HG03045 (cell line): Measurements from ENCODE around the gene NQO1.
"Not testable (repeated sequence)": the region's sequence is repeated elsewhere in the genome, so short reads cannot be mapped to it uniquely, and the experiment has no call there.

Experiments
- ATAC-seq: cut with Tn5 transposase; IDR thresholded peaks from one replicate; pipeline ENCODE4 v1.9.1; 2021; ENCODE audit warnings: mild to moderate bottlenecking, moderate library complexity; ENCODE audit not compliant: unreplicated experiment

NQO1 gene

GRCh38 chr16:69744363-69745231 is 18.2 kb upstream of the NQO1 start:
- ATAC-seq, result no peak

DNA sequence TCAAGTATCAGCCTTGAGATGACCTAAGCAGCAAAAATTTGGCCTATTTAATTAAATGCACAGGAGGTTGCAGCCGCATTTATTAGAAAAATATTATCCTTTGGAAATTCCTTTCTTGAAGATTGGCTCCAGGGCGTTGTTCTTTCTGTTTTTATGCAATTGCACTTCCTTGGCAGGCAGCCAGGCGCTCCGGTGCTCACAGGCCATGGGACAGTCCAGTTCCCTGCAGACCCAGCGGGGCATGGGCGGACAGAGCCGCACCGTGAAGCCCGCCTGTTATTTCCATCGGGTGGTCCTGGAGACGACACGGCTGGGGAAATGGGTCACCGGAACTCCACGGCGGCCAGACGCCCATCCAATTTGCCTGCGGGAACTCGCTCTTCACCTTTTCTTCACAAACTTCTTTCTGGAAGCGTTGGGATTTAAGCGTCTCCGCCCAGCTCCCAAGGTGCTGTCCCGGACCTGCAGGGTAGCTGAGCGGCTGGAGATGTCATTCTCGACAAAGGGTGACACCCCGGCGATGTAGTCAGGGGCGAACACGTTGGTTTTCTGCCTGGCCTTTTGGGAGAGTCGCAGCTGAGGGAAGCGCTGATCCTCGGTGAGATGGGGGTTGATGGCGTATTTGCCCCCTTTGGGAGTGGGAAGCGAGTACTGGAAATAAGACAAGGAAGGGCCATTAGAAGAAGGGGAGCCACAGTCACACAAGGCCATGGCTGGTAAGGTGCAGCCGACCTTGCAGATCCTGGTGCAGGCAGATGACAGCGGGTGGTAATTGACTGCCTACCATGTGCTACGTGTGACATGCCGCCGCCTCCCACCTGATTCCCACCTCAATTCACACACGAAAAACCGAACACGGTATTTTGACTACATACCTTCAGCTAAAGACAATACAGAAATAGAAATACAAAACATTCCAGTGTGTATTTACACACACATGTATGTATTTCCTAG is 15.9 kb upstream of the NQO1 start:
- no peak for ATAC-seq

DNA sequence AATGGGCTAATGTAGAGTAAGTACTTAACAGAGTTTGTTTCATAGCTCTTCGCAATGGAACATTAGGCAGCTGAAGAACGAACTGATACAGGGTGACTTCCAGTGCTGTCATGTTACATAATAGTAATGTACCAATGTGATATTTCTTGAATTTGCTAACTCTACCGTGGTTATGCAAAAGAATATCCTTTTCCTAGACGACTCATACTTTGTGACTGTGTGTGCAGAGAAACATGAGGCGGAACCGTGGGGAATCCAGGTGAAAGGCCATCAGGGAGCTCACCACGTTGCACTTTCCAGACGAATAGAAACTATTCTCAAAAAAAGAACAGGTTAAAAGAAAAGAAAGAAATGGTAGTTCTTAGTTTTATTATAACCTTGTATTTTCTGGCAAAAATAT is 15.2 kb upstream of the NQO1 start:
- ATAC-seq, result no peak

DNA sequence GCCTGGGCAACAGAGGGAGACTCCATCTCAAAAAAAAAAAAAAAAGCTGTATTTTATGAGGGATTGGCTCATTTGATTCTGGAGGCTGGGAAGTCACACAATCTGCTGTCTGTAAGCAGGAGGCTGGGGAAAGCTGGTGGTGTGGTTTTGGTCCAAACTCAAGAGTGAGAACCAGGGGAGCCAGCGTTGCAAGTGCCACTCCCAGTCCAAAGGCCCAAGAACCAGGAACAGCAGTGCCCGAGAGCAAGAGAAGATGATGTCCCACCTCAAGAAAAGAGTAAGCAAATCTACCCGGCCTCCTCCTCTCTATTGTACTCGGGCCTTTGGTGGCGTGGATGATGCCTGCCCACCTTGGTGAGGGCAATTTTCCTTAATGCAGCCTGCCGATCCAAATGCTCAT is 5.7 kb upstream of the NQO1 start:
- no peak for ATAC-seq

GRCh38 chr16:69731280-69731679 is 4.9 kb upstream of the NQO1 start:
- ATAC-seq, result not testable (repeated sequence)

- not testable (repeated sequence) for ATAC-seq
These were observed 2.7 kb upstream of the NQO1 start for GRCh38 chr16:69729030-69729429.

GRCh38 chr16:69727916-69728270 is 1.5 kb upstream of the NQO1 start:
- no peak for ATAC-seq

GRCh38 chr16:69725480-69726312 is 664 bp downstream of the NQO1 start:
- ATAC-seq, result no peak

GRCh38 chr16:69724981-69725479 is 1.3 kb downstream of the NQO1 start:
- ATAC-seq, result no peak

DNA sequence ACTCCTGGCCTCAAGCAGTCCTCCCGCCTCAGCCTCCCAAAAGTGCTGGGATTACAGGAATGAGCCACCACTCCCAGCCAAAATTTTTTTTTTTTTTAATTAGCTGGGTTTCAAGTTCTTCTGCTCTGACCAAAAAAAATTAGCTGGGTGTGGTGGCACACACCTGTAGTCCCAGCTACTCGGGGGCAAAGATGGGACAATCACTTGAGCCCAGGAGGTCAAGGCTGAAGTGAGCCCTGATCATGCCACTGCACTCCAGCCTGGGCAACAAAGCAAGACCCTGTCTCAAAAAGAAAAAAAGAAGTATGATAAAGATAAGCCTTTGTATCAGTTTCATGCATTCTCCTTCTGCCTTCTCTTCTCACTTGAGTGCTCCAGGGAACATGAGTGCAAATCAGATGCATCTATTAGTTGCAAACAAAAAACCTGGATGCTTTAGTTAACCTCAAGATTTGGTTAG is 1.9 kb downstream of the NQO1 start:
- ATAC-seq, result no peak

DNA sequence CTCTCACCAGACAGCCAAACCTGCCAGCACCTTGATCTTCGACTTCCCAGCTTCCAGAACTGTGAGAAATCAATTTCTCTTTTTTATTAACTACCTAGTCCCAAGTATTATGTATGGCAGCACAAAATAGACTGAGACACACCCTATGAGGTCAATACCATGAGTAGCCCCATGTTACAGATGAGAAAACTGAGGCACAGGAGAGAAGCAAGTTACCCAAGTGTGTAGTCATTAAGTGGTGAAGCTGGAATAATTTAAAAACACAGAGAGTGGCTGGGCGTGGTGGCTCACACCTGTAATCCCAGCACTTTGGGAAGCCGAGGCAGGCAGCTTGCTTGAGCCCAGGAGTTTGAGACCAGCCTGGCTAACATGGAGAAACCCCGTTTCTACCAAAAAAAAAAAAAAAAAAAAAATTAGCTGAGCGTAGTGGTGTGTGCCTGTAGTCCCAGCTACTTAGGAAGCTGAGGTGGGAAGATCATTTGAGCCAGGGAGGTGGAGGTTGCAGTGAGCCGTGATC is 4.9 kb downstream of the NQO1 start:
- ATAC-seq, result no peak

DNA sequence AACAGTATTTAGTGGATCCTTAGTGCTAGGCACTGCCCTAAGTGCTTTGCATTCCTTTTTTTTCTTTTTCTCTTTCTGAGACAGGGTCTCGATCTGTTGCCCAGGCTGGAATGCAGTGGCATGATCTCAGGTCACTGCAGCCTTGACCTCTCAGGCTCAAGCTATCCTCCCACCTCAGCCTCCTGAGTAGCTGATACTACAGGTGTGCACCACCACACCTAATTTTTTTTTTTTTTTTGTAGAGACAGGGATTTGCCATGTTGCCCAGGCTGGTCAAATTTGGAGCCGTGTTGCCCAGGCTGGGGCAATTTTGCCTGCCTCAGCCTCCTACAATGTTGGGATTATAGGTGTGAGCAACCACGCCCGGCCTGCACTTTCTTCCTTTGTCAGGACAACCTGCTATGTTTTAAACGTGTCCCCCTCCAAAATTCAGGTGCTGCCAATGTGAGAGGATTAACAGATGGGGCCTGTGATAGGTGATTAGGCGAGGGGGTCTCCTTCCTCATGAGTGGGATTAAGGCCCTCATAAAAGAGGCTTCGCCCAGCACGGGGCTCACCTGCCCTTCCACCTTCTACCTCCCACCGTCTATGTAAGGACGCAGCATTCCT is 5.4 kb downstream of the NQO1 start:
- ATAC-seq, result no peak

DNA sequence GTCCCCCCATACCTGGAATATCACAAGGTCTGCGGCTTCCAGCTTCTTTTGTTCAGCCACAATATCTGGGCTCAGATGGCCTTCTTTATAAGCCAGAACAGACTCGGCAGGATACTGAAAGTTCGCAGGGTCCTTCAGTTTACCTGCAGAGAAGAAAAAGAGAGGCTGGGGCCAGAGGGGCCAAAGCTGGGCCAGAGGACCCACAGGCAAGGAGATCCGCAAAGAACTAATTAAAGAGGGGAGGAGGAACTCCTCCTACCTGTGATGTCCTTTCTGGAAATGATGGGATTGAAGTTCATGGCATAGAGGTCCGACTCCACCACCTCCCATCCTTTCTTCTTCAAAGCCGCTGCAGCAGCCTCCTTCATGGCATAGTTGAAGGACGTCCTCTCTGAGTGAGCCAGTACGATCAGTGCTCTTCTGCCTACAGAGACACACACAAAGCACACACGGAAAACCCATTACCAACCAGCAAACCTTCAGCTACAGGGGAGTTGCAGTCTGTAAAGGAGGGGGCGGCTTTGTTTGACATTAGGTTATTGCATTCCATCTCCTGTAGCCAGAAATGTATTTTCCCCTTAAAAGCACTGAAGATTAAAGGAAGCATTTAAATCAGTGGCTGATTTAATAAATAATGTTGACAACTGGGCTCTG is 8.1 kb downstream of the NQO1 start:
- ATAC-seq, result no peak

DNA sequence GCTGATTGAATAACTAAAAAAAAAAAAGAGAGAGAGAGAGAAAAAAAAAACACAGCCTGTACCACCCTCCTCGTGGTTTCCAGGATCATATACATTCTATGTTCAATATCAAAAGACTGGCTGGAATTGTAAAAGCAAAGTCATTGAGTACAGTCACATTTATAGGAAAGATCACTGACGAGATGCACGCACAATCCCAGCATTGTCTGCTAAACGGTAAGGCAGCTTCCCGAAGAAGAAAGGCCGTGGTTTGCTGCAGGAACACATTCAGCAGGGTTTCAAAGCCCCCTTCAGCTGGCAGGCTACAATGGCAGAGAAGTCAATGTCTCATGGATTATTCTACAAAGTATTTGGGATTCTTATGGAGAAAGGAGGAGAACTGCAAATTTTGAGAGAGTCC is 9.3 kb downstream of the NQO1 start:
- no peak for ATAC-seq

DNA sequence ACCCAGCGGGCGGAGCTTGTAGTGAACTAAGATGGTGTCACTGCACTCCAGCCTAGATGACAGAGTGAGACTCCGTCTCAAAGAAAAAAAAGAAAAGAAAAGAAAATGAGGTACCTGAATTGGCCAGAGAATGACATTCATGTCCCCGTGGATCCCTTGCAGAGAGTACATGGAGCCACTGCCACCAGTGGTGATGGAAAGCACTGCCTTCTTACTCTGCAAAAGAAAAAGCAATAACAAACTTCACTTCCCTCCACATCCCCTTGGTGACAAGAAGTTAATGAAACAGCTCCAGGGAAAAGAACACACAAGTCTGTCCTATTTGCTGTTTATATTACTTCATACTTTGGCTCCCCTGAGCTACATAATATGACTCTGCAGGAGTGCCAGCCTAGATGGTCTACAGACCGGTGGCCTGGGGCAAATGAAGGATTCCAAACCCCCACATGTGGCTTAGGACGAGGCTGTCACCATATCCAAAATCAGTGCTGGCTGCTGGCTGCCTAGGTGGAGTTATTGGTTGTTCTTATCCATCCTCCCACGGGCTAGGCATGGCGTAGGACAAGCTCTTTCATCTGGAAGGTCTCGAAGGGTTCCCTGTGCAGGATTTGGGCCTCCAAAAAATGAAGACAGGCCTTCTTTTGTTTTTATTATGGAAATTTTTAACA is 13.3 kb downstream of the NQO1 start:
- ATAC-seq, result no peak

DNA sequence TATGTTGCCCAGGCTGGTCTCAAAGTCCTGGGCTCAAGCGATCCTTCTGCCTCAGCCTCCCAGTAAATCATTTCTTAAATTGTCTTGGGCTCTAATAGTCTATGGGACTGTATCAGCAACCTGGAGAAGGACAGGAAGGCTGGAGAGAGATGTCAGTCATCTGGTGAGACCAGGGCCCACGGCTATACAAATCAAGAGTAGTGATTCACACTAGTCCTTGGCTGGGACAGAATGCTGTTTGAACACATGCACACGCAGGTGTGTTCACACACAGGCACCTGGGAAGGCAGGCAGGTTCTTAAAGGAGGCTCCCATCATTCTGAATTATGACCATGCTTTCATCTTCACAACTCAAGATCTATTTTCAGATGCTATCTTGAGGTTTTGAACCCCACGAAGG is 14.1 kb downstream of the NQO1 start:
- no peak for ATAC-seq

- ATAC-seq, result no peak
These were observed 15.1 kb downstream of the NQO1 start for GRCh38 chr16:69711115-69711740.

DNA sequence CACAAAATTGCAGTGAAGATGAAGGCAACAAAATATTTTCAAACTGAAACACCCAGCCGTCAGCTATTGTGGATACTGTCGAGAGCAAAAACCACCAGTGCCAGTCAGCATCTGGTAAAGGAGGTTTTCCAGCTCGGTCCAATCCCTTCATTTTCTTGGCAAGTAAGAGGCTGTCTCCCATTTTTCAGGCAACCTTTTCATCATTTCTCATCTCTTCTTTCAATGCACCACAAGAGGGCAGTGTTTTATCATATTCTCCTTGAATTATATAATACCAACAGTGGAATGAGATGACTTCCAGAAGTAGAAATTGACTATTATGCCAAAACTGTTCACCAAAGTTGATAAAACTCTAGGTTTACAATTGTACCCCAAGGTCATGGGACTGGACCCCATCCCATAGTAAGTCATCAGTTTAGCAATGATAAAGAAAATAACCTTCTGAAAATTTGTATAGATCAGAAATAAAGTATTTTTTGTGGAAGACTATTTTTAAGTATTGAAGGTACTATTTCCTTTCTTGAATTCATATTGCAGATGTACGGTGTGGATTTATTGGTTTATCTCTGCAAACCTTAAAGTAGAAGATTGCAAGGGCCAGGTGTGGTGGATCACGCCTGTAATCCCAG is 16.8 kb downstream of the NQO1 start:
- ATAC-seq, result no peak
